Liver (tissue), 3 donors: Measurements from ENCODE around the gene ZNF165.

Source experiments
- ATF3 ChIP-seq: IDR thresholded peaks from 2 replicates; pipeline ENCODE4 v1.6.1; 2016; ENCODE audit warnings: antibody characterized with exemption
- CTCF ChIP-seq: fragments of 150-350 bp; IDR thresholded peaks from 2 replicates; pipeline ENCODE4 v1.5.1; 2017; ENCODE audit warnings: improper control_type of control experiment, low read depth, low read length; ENCODE audit not compliant: missing input control
- EGR1 ChIP-seq, 2 donors: IDR thresholded peaks; 2 replicates each; pipeline ENCODE4 v1.6.1; 2016 to 2018; ENCODE audit warnings: antibody characterized with exemption in 2 of 2, low read depth in 2 of 2
- FOXA1 ChIP-seq: IDR thresholded peaks from 2 replicates; pipeline ENCODE4 v1.6.1; 2016; ENCODE audit warnings: antibody characterized with exemption
- FOXA2 ChIP-seq: IDR thresholded peaks from 2 replicates; pipeline ENCODE4 v1.6.1; 2016; ENCODE audit warnings: antibody characterized with exemption
- GABPA ChIP-seq, 2 donors: IDR thresholded peaks in 1 of 2; conservative IDR thresholded peaks in 1 of 2; 2 replicates each; pipeline ENCODE4 v1.6.1; 2016; ENCODE audit warnings: antibody characterized with exemption in 2 of 2, mild to moderate bottlenecking in 1 of 2, moderate library complexity in 1 of 2
- JUND ChIP-seq, 2 donors: IDR thresholded peaks; 2 replicates each; pipeline ENCODE4 v1.6.1; 2016; ENCODE audit warnings: antibody characterized with exemption in 2 of 2
- MAX ChIP-seq: IDR thresholded peaks from 2 replicates; pipeline ENCODE4 v1.6.1; 2016; ENCODE audit warnings: antibody characterized with exemption
- RAD21 ChIP-seq, 2 donors: IDR thresholded peaks; 2 replicates each; pipeline ENCODE4 v1.6.1; 2016; ENCODE audit warnings: antibody characterized with exemption in 2 of 2, mild to moderate bottlenecking in 2 of 2
- REST ChIP-seq: IDR thresholded peaks from 2 replicates; pipeline ENCODE4 v1.6.1; 2016; ENCODE audit warnings: antibody characterized with exemption, mild to moderate bottlenecking
- SP1 ChIP-seq: IDR thresholded peaks from 2 replicates; pipeline ENCODE4 v1.6.1; 2018; ENCODE audit warnings: antibody characterized with exemption, mild to moderate bottlenecking
- TAF1 ChIP-seq: conservative IDR thresholded peaks from 2 replicates; pipeline ENCODE4 v1.6.1; 2016; ENCODE audit warnings: antibody characterized with exemption, mild to moderate bottlenecking
- YY1 ChIP-seq: IDR thresholded peaks from 2 replicates; pipeline ENCODE4 v1.6.1; 2016; ENCODE audit warnings: antibody characterized with exemption, mild to moderate bottlenecking
- ZBTB33 ChIP-seq: IDR thresholded peaks from 2 replicates; pipeline ENCODE4 v1.6.1; 2016; ENCODE audit warnings: antibody characterized with exemption
- donor health status: healthy.
- donor health status: healthy.

- TF ChIP-seq CTCF (no peak), ZBTB33 (no peak), YY1 (no peak), RAD21 (IDR thresholded peaks at IDR 0.05) (no peak), TAF1 (no peak), GABPA (IDR thresholded peaks at IDR 0.05 in 1 of 2, conservative IDR thresholded peaks at IDR 0.05 in 1 of 2) (no peak), EGR1 (IDR thresholded peaks at IDR 0.05; ENCODE audit: low read depth in 2 of 2) (no peak), REST (no peak), FOXA1 (no peak), JUND (IDR thresholded peaks at IDR 0.05) (no peak), ATF3 (no peak), FOXA2 (no peak), MAX (no peak), SP1 (no peak)
These were observed 35.4 kb downstream of the ZNF165 start for GRCh38 chr6:28115799-28116198.
